Activated B cell treated with CpG ODN at 0.5 μM for 24 hours (primary cell): ENCODE results near the gene FGF23. TPM values are rescaled to one million over a fixed set of nuclear protein-coding genes. Genes with fewer than 3 reads are reported as not detected.

Experiments used
- ATAC-seq: fragments of 200-7000 bp; cut with Tn5 transposase; one replicate; pipeline ENCODE4 v1.10.0; 2021; ENCODE audit warnings: low read depth, mild to moderate bottlenecking, moderate library complexity
- CTCF ChIA-PET: fragments of 350-600 bp; sonication (Branson Sonifier 250); formaldehyde crosslinking; loops from one replicate; lab custom pipeline; 2021; ENCODE audit warnings: antibody characterized with exemption; lab: Charles Lee
- POLR2A ChIA-PET: fragments of 350-600 bp; sonication (Branson Sonifier 250); formaldehyde crosslinking; loops from one replicate; lab custom pipeline; 2021; ENCODE audit warnings: antibody characterized with exemption; lab: Charles Lee
- DNase-seq: peaks from one replicate; pipeline ENCODE4 v3.0.0; 2022
- H3K27ac Mint-ChIP-seq: one replicate; pipeline ENCODE4 v1.8.0; 2020; ENCODE audit warnings: mixed read lengths
- H3K27me3 Mint-ChIP-seq: one replicate; pipeline ENCODE4 v1.8.0; 2021; ENCODE audit warnings: mixed read lengths
- H3K36me3 Mint-ChIP-seq: one replicate; pipeline ENCODE4 v1.8.0; 2021; ENCODE audit warnings: low read depth, mixed read lengths
- H3K4me1 Mint-ChIP-seq: one replicate; pipeline ENCODE4 v1.8.0; 2021; ENCODE audit warnings: mixed read lengths
- H3K4me3 Mint-ChIP-seq: one replicate; pipeline ENCODE4 v1.8.0; 2020; ENCODE audit warnings: mild to moderate bottlenecking, mixed read lengths
- H3K9me3 Mint-ChIP-seq: one replicate; pipeline ENCODE4 v1.8.0; 2020; ENCODE audit warnings: mixed read lengths
- intact Hi-C: fragments of 100-400 bp; cut with micrococcal nuclease; formaldehyde crosslinking; loops from one replicate; pipeline ENCODE4 v1.15.1; 2024
- total RNA-seq: library from RNA; stranded (reverse); gene quantifications from 2 replicates; pipeline ENCODE4 v1.2.3, GENCODE V29; 2022
- TF ChIP-seq, protein P1 (sequence below): fragments of 200-600 bp; IDR thresholded peaks from one replicate; pipeline ENCODE4 v1.8.0; 2022; ENCODE audit warnings: antibody characterized with exemption, mild to moderate bottlenecking

Gene FGF23
- total RNA-seq, 1 donor from 2014 or later, result not detected

DNA sequence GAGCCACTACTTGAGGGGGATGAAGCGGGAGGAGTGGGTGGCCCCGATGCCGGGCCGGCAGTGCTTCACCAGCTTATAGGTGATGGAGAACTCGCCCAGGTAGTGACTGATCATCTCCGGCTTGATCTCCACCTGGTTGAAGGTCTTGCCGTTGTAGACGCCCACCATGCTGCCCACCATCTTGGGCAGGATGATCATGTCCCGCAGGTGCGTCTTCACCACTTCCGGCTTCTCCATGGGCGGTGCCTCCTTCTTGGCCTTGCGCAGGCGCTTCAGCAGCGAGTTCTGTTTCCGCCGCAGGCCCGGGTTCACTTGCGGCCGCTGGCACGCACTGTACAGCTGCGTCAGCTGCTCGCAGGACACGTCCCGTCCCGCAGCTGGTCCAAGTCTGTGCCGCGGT is 55.1 kb downstream of the FGF23 start:
- DNase-seq (no peak), ATAC-seq (no peak)
- no peak overlapping the region for H3K27ac Mint-ChIP-seq
- CTCF ChIA-PET, result interaction anchor here (0.6 to 1.2 kb wide), 2 partner anchors 47 to 241 kb away, joined by 3 to 4 read pairs; no protein-coding TSS in a partner anchor
- no peak overlapping the region for H3K4me3 Mint-ChIP-seq
- peaks cover 19% of the 10 kb centered on the region for H3K36me3 Mint-ChIP-seq
- POLR2A ChIA-PET, result interaction anchor here (0.6 to 1.2 kb wide), 4 partner anchors 27 to 451 kb away, joined by 4 to 5 read pairs (median 4); partner anchors contain the start of gene PARP11
- TF ChIP-seq, protein P1, sequence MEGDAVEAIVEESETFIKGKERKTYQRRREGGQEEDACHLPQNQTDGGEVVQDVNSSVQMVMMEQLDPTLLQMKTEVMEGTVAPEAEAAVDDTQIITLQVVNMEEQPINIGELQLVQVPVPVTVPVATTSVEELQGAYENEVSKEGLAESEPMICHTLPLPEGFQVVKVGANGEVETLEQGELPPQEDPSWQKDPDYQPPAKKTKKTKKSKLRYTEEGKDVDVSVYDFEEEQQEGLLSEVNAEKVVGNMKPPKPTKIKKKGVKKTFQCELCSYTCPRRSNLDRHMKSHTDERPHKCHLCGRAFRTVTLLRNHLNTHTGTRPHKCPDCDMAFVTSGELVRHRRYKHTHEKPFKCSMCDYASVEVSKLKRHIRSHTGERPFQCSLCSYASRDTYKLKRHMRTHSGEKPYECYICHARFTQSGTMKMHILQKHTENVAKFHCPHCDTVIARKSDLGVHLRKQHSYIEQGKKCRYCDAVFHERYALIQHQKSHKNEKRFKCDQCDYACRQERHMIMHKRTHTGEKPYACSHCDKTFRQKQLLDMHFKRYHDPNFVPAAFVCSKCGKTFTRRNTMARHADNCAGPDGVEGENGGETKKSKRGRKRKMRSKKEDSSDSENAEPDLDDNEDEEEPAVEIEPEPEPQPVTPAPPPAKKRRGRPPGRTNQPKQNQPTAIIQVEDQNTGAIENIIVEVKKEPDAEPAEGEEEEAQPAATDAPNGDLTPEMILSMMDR, result no peak
- H3K9me3 Mint-ChIP-seq, result no peaks in the 10 kb centered on the region
- no peaks in the 10 kb centered on the region for H3K27me3 Mint-ChIP-seq
- intact Hi-C loops, result loop anchor here (5.0 kb wide), 1 partner anchor 177 kb away; no protein-coding TSS in a partner anchor
- peaks cover 37% of the 10 kb centered on the region for H3K4me1 Mint-ChIP-seq

DNA sequence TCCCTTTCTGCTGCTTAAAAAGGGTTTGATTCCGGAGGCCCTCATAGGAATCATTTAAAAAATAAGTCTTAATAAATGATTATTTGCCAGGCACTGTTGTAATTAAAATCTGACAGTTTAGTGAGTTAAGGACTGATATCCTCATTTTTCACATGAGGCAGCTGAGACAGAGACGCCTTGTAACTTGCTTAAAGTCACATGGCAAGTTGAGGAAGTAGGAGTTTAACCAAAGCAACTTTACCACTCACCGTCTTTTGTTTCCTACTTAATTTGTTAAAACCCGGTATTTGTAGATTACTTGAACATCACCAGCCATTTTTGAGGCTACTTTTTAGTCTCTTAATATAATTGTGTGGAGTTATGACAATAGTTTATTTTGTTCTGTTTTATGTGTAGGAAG is 56.1 kb downstream of the FGF23 start:
- Mint-ChIP-seq H3K4me3 (peak overlapping the region; percentile 46), H3K36me3 (peaks cover 19% of the 10 kb centered on the region), H3K27me3 (no peaks in the 10 kb centered on the region), H3K9me3 (no peaks in the 10 kb centered on the region), H3K27ac (peak overlapping the region; percentile 56), H3K4me1 (peaks cover 37% of the 10 kb centered on the region)
- ChIA-PET POLR2A (interaction anchor here (0.6 to 3.4 kb wide), 2 partner anchors 52 to 59 kb away, joined by 5 to 22 read pairs; no protein-coding TSS in a partner anchor), CTCF (interaction anchor here (1.2 kb wide), 1 partner anchor 46 kb away, joined by 3 read pairs; no protein-coding TSS in a partner anchor)
- no peak for DNase-seq
- ATAC-seq, result no peak
- TF ChIP-seq, protein P1, result no peak
- intact Hi-C loops, result loop anchor here (5.0 kb wide), 1 partner anchor 176 kb away; no protein-coding TSS in a partner anchor

DNA sequence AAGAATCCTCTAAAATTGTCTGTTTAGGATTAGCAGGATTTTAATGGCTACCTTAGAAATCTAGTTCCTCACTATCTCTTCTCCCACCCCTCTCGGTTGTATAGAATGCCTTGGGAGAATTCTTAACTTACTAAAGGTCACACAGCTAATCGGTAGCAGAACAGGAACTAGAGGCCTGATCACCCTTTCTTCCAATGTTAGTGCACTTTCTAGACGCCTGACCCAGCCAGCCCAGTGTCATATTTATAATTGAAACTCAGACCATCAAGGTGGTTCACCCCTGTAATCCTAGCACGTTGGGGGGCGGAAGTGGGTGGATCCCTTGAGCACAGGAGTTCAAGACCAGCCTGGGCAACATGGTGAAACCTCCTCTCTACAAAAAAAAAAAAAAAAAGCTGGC is 56.8 kb downstream of the FGF23 start:
- TF ChIP-seq, protein P1, result no peak
- DNase-seq (no peak), ATAC-seq (no peak)
- intact Hi-C loops, result loop anchor here (5.0 kb wide), 1 partner anchor 175 kb away; no protein-coding TSS in a partner anchor
- Mint-ChIP-seq H3K36me3 (peaks cover 19% of the 10 kb centered on the region), H3K27me3 (no peaks in the 10 kb centered on the region), H3K9me3 (no peaks in the 10 kb centered on the region), H3K4me1 (peaks cover 37% of the 10 kb centered on the region), H3K27ac (no peak overlapping the region), H3K4me3 (peak overlapping the region; percentile 60)
- ChIA-PET POLR2A (interaction anchor here (0.6 to 3.4 kb wide), 3 partner anchors 52 to 435 kb away, joined by 3 to 22 read pairs (median 5); no protein-coding TSS in a partner anchor), CTCF (interaction anchor here (0.7 kb wide), 1 partner anchor 9 kb away, joined by 3 read pairs; no protein-coding TSS in a partner anchor)

DNA sequence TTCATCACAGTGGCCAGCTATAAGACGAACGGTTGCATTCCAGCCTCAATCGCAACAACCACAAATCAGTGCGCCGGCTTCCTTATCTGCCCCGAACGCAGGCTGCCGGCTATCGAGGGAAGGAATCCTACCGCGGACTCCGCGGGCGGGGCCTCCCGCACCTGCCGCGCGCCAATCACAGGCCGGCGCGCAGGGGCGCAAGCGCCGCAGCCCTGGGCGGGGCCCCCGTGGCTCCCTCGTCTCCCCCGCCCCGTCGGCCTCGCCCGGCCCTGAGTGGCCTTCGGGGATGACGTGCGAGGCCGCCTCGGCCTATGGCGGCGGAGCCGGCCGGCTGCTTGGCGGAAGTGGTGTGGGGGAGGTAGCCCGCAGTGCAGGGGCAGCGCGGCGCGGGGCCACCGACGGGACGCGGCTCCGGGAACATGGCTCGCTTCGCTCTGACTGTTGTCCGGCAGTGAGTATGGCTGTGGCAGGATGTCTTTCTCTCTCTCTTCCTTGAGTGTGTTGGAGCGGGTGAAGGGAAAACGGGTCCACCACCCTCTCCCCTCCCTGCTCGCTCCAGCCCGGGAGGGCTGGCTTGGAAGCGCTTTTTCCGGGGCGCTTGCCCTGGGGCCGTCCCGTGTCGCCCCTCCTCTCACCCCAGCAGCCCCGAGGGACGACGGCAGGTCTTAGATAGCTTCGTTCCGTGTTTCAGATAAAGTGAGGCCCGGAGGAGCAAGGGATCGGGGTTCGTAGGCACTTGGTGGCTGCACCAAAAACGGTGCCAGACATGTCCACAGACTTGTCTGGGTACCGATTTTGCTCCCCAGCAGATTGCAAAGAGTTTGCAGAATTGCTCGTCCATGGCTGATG is 58.4 kb downstream of the FGF23 start, which contains the start of gene TIGAR:
TIGAR (plus strand) TSS at position 361 of the 849 bp plus-strand sequence; CDS start at position 420, 59 bp downstream.
- TF ChIP-seq, protein P1, result no peak
- POLR2A ChIA-PET, result interaction anchor here (0.5 to 3.4 kb wide), 5 partner anchors 9 to 450 kb away, joined by 3 to 22 read pairs (median 3); no protein-coding TSS in a partner anchor
- Mint-ChIP-seq H3K4me3 (peak within 1 kb of the TSS; percentile 95), H3K27me3 (no peaks in the 10 kb centered on the region), H3K27ac (peak within 1 kb of the TSS; percentile 92), H3K9me3 (no peaks in the 10 kb centered on the region), H3K4me1 (peaks cover 34% of the 10 kb centered on the region), H3K36me3 (peaks cover 19% of the 10 kb centered on the region)
- intact Hi-C loops, result loop anchor here (1.0 to 5.0 kb wide), 8 partner anchors 49 to 1244 kb away; partner anchors contain the start of genes AKAP3, NDUFA9, PARP11 and RAD51AP1
- CTCF ChIA-PET, result no interaction called here
- DNase-seq (peak; percentile 94), ATAC-seq (peak; percentile 97)
